Activated T-helper 2 cell treated with anti-CD3 and anti-CD28 coated beads, Interferon-gamma antibody, Interleukin-2, Interleukin-4, amounts not matched to agents 10 μg/mL and 5 μg/mL and 100 μg/mL, durations not matched to agents 14 hours and 24 hours and 36 hours (primary cell): ENCODE results near the gene HSPA8. TPM values are rescaled to one million over a fixed set of nuclear protein-coding genes. Genes with fewer than 3 reads are reported as not detected.
"Not testable (repeated sequence)": the region's sequence is repeated elsewhere in the genome, so short reads cannot be mapped to it uniquely, and the experiment has no call there.

Source experiments
- DNase-seq: peaks from one replicate; pipeline ENCODE4 v3.0.0; 2021; ENCODE audit warnings: low spot score
- H3K27ac Mint-ChIP-seq: one replicate; pipeline ENCODE4 v1.8.0; 2021; ENCODE audit warnings: mixed read lengths
- H3K27me3 Mint-ChIP-seq: one replicate; pipeline ENCODE4 v1.8.0; 2021; ENCODE audit warnings: low read depth, mixed read lengths
- H3K36me3 Mint-ChIP-seq: one replicate; pipeline ENCODE4 v1.8.0; 2021; ENCODE audit warnings: low read depth, mixed read lengths
- H3K4me1 Mint-ChIP-seq: one replicate; pipeline ENCODE4 v1.8.0; 2021; ENCODE audit warnings: low read depth, mixed read lengths
- H3K4me3 Mint-ChIP-seq: one replicate; pipeline ENCODE4 v1.8.0; 2021; ENCODE audit warnings: low read depth, mild to moderate bottlenecking, moderate library complexity, mixed read lengths
- H3K9me3 Mint-ChIP-seq: one replicate; pipeline ENCODE4 v1.8.0; 2021; ENCODE audit warnings: mixed read lengths
- intact Hi-C: fragments of 100-400 bp; cut with micrococcal nuclease; formaldehyde crosslinking; loops from one replicate; pipeline ENCODE4 v1.15.1; 2023
- total RNA-seq: library from RNA; stranded (reverse); gene quantifications from 2 replicates; pipeline ENCODE4 v1.2.3, GENCODE V29; 2022

The HSPA8 gene
- total RNA-seq, 1 donor from 2014 or later = 3,975 TPM

DNA sequence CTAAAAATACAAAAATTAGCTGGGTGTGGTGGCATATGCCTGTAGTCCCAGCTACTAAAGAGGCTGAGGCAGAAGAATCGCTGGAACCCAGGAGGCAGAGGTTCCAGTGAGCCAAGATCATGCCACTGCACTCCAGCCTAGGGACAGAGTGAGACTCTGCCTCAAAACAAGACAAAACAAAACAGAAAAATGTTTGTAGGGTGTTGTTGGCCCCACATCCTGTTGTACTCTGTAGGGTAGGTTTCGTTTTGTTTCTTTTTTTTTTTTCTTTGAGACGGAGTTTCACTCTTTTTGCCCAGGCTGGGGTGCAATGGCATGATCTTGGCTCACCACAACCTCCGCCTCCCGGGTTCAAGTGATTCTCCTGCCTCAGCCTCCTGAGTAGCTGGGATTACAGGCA, 25.7 kb upstream of the HSPA8 start:
- H3K27me3 Mint-ChIP-seq, H3K9me3 Mint-ChIP-seq: not testable (repeated sequence)

DNA sequence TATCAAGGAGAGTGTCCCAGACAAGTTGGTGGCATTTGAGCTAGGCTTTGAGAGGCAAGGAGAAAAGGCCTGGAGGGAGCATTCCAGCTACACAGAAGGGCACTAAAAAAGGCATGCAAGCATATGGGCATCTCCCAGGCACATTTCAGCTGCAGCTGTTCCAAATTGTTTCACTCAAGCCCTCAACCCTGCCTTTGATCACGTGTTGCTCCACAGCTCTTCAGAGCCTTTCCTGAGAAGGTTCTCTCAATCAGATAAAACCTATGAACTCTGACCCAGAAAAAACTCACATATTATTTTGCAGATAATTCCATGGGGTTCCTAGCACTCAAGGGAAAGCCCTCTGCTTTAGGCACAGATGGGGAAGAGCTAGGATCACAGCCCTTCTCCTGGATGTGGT, 24.4 kb upstream of the HSPA8 start:
- Mint-ChIP-seq H3K9me3 (no peaks in the 10 kb centered on the region), H3K4me3 (peak overlapping the region; percentile 35), H3K36me3 (no peaks in the 10 kb centered on the region), H3K27me3 (no peaks in the 10 kb centered on the region), H3K27ac (peak overlapping the region; percentile 74), H3K4me1 (peaks cover 42% of the 10 kb centered on the region)
- intact Hi-C loops = no loop called here
- no peak for DNase-seq

More for the DNA sequence above, 25.7 kb upstream of the HSPA8 start:
- intact Hi-C loops = loop anchor here (1.0 kb wide), 1 partner anchor 17 kb away; no protein-coding TSS in a partner anchor
- peak; percentile 50 for DNase-seq
- not testable (repeated sequence) for H3K36me3 Mint-ChIP-seq
- Mint-ChIP-seq H3K4me3 (peak overlapping the region; percentile 30), H3K4me1 (peaks cover 38% of the 10 kb centered on the region), H3K27ac (peak overlapping the region; percentile 84)

DNA sequence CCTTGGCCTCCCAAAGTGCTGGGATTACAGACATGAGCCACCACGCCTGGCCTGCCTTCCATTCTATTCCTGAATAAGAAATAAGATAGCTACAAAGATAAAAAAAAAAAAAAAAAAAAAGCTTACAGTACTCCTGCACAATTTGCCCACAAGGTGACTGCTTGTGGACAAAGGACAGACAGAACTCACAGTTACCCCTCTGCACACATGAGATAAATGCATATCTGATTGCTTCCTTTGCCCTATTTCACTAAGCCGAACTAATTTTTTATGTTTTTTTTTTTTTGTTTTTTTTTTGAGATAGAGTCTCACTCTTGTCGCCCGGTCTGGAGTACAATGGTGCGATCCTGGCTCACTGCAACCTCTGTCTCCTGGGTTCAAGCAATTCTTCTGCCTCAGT, 23.6 kb upstream of the HSPA8 start:
- no peak for DNase-seq
- H3K4me3 Mint-ChIP-seq = no peak overlapping the region
- no peaks in the 10 kb centered on the region for H3K27me3 Mint-ChIP-seq
- H3K27ac Mint-ChIP-seq = peak overlapping the region; percentile 74
- no peaks in the 10 kb centered on the region for H3K36me3 Mint-ChIP-seq
- intact Hi-C loops = no loop called here
- H3K9me3 Mint-ChIP-seq = no peaks in the 10 kb centered on the region
- peaks cover 42% of the 10 kb centered on the region for H3K4me1 Mint-ChIP-seq

DNA sequence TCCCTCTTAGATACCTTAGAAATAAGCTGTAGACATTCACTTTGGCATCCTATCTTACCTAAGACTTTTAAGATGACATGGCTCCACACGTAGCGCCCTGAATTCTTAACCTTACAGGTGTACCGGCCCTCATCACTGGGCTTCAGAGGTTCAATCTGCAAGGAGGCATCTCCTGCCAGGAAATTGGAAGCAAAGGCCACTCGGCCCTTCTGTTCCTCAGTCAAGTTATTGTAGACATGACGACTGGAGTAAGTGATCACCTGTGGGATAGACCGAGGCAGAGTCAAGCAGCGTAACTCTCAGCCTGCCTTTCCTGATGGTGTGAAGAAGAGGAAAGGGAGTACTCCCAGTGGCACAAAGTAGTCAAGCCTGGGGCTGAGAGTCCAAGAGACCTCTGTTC, 22.5 kb upstream of the HSPA8 start:
- Mint-ChIP-seq H3K36me3 (no peaks in the 10 kb centered on the region), H3K4me3 (no peak overlapping the region), H3K4me1 (peaks cover 47% of the 10 kb centered on the region), H3K27ac (no peak overlapping the region), H3K27me3 (no peaks in the 10 kb centered on the region), H3K9me3 (no peaks in the 10 kb centered on the region)
- intact Hi-C loops = no loop called here
- no peak for DNase-seq

DNA sequence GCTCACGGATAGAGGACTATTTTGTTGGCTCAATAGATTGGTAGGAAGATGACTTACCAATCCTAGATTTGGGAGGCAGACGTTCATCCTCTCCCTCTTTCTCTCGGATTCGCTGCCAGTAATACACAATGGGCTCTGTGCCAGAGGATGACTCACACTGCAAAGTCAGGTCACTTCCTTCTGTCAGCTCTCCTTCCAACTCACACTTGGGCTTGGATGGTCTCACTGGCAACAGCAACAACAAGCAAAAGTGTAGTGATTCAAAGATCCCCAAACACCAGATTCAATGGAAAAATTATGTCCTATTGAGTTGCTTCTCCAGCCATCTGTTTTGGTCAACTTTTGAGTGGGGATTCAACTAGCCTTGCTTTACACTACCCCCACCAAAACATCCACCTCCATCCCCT, 21.7 kb upstream of the HSPA8 start:
- intact Hi-C loops = loop anchor here (1.0 kb wide), 1 partner anchor 19 kb away; no protein-coding TSS in a partner anchor
- Mint-ChIP-seq H3K4me3 (peak overlapping the region; percentile 66), H3K27me3 (no peaks in the 10 kb centered on the region), H3K9me3 (no peaks in the 10 kb centered on the region), H3K36me3 (no peaks in the 10 kb centered on the region), H3K27ac (peak overlapping the region; percentile 82), H3K4me1 (peaks cover 47% of the 10 kb centered on the region)
- DNase-seq = peak; percentile 59

DNA sequence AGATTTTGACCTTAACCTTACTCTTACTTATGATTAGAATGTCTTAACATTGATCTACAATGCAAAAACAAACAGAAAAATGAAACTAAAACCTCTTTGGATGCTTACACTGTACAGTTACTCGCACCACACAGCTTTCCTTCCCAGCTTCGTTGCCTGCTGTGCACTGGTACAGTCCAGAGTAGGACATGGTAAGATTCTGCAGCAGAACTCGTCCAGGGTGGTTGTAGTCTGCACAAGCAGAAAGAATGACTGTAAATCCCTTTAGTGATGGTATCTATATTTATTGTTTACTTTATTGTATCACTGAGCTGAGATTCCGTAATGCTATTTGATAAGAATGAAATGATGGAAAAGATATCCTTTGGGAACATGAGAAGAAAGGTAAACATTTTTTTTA, 21.0 kb upstream of the HSPA8 start:
- no peak for DNase-seq
- no peaks in the 10 kb centered on the region for H3K9me3 Mint-ChIP-seq
- H3K4me3 Mint-ChIP-seq = peak overlapping the region; percentile 9
- peak overlapping the region; percentile 77 for H3K27ac Mint-ChIP-seq
- intact Hi-C loops = loop anchor here (1.0 kb wide), 1 partner anchor 19 kb away; no protein-coding TSS in a partner anchor
- H3K27me3 Mint-ChIP-seq = no peaks in the 10 kb centered on the region
- peaks cover 42% of the 10 kb centered on the region for H3K4me1 Mint-ChIP-seq
- H3K36me3 Mint-ChIP-seq = no peaks in the 10 kb centered on the region

DNA sequence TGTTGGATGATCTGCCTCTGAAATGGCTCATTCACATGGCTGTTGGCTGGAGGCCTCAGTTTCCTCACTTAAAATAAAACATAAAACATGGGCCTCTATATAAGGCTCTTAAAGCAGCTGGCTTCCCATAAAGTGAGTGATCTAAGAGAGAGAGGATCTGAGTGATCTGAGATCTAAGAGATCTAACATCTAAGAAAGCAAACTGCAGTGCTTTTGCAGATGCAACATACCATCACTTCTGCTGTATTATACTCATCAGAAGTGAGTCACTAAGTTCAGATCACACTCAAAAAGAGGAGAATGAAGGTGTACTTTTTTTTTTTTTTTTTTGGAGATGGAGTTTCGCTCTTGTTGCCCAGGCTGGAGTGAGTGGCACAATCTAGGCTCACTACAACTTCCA, 18.1 kb upstream of the HSPA8 start:
- intact Hi-C loops = no loop called here
- peak overlapping the region; percentile 43 for H3K27ac Mint-ChIP-seq

DNA sequence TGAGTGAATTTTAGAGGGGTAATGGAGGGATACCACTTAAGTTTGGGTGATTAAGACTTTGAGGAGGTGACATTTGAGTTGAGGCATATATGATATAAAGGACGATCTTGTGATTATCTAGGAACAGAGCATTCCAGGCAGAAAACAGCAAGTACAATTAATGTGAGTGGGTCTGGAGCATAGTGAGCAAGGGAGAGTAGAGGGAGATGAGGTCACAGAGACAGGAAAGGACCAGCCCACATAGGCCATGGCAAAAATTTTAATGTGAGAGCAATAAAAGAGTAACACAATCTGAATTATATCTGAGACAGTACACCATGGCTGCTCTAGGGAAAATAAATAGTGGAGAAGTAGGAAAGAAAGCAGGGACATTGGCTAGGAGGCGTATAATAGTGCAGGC, 14.5 kb upstream of the HSPA8 start:
- Mint-ChIP-seq H3K27me3 (no peaks in the 10 kb centered on the region), H3K36me3 (peaks cover 4% of the 10 kb centered on the region), H3K27ac (no peak overlapping the region), H3K9me3 (no peaks in the 10 kb centered on the region), H3K4me1 (peaks cover 30% of the 10 kb centered on the region), H3K4me3 (no peak overlapping the region)
- intact Hi-C loops = no loop called here
- no peak for DNase-seq

More for the DNA sequence above, 18.1 kb upstream of the HSPA8 start:
- peaks cover 32% of the 10 kb centered on the region for H3K4me1 Mint-ChIP-seq
- peaks cover 4% of the 10 kb centered on the region for H3K36me3 Mint-ChIP-seq
- no peaks in the 10 kb centered on the region for H3K27me3 Mint-ChIP-seq
- no peaks in the 10 kb centered on the region for H3K9me3 Mint-ChIP-seq
- H3K4me3 Mint-ChIP-seq = no peak overlapping the region
- no peak for DNase-seq

DNA sequence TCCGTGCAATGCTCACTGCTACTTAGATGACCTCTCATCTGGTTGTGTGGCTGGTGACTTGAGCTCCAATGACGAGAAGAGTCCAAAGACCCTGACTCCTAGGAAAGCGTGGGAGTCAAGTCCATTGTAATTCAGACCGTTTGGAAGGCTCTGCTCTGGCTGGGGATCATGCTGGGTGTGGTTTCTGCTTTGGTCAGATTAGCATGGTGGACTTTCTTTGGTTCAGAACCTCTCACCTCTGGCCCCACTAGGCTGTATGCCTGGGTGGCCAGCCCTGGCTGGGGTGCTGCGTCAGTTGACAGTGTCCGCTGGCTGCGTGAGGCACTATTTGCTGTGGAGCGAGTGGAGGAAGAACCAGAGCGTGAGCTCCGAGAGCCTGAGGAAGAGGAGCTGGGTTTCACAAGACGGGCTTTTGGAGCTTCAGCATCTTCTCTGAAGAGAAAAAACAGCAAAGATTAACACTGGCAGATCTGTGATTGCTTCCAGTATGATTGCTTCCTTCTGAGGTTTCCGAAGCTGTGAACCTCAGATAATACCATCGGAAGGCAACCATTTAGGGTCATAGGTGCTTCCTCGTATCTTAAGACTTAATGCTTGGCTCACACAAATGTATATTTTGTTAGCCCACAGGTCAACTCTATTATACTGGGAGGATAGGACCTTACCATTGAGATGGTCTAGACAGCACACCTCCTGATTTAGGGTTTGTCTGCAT, 11.6 kb upstream of the HSPA8 start:
- Mint-ChIP-seq H3K27me3 (no peaks in the 10 kb centered on the region), H3K36me3 (peaks cover 4% of the 10 kb centered on the region), H3K4me3 (no peak overlapping the region), H3K4me1 (peaks cover 50% of the 10 kb centered on the region), H3K9me3 (no peaks in the 10 kb centered on the region), H3K27ac (peak overlapping the region; percentile 13)
- no peak for DNase-seq
- intact Hi-C loops = no loop called here

DNA sequence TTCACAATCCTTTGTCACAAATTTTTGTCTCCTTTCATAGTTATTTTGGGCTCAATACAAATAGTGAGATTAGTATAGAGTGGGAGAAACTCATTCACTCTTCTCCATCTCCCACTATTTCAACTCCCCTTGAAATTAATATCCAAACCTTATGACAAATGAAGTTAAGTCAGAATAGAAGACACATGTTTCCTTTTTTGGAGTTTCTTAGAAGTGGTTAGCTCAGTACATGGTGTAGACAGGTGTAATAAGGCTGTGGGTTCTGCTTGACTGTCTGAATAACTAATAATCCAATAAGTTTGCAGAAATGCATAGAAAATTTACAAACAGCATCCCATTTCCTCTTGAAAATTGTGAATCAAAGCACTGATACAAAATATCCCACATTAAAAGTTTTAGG, 10.8 kb upstream of the HSPA8 start:
- Mint-ChIP-seq H3K4me1 (peaks cover 53% of the 10 kb centered on the region), H3K27ac (peak overlapping the region; percentile 9), H3K27me3 (no peaks in the 10 kb centered on the region), H3K36me3 (peaks cover 4% of the 10 kb centered on the region), H3K4me3 (peak overlapping the region; percentile 1), H3K9me3 (no peaks in the 10 kb centered on the region)
- DNase-seq = no peak
- intact Hi-C loops = no loop called here

DNA sequence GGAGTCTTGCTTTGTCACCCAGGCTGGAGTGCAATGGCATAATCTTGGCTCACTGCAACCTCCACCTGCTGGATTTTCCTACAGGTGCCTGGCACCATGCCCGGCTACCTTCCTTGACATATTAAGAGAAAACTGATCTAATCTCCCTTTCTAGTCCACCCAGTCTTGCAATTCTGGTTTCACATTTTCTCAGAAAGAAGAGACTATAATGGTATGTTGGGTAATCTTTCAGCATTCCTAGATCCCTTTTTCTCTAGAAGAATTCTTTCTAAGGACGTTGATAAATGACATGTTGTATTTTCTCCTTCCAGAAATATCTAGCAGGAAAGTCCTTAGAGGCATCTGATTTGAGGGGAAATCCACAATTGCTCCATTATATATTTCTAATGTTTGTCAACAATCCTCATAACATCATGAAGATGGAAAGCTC, 10.4 kb upstream of the HSPA8 start:
- H3K9me3 Mint-ChIP-seq = no peaks in the 10 kb centered on the region
- intact Hi-C loops = no loop called here
- H3K27me3 Mint-ChIP-seq = no peaks in the 10 kb centered on the region
- peaks cover 4% of the 10 kb centered on the region for H3K36me3 Mint-ChIP-seq
- H3K27ac Mint-ChIP-seq = no peak overlapping the region
- DNase-seq = no peak
- no peak overlapping the region for H3K4me3 Mint-ChIP-seq
- H3K4me1 Mint-ChIP-seq = peaks cover 53% of the 10 kb centered on the region

DNA sequence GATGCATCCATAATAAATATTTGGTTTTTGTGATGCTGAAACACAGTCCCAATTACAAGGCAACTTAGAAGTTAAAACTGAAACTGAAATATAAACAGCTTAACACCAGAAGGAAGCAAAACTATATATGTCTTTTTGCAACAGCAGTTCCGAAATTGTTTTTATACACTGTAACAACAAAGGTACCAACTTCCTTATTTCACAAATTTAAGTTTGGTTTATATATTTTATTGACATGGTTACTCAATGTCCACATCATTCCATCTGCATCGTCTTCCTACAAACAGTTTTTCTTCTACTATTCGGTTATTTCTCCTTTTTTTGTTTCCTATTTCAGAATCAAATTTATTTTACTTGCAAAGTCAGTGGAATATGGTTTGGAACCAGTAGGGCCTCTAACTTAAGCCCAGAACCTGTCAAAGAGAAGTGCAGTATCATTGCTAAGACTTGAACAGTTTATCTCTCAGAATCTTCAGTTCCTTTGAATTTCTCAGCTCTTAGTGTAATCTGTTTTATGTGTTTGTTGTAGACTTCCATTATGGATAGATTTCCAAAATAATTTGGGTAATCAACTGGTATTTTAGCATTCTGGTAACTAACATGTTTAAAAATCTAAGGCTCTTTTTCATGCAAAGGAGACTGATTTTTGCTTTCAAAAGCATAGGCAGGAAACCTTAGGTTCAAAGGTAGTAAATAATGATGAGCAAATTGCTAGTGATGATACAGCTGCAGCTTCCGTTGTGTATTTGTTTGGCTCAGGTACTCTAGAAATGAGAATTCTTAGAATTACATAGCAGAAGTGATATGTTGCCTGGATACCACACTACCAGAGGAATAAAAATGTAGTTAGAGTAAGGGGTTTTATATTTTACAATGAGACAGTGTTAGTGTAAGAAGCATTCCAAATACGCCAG, 8.2 kb upstream of the HSPA8 start:
- DNase-seq = no peak
- Mint-ChIP-seq H3K27ac (peak overlapping the region; percentile 99), H3K4me1 (peaks cover 56% of the 10 kb centered on the region)

DNA sequence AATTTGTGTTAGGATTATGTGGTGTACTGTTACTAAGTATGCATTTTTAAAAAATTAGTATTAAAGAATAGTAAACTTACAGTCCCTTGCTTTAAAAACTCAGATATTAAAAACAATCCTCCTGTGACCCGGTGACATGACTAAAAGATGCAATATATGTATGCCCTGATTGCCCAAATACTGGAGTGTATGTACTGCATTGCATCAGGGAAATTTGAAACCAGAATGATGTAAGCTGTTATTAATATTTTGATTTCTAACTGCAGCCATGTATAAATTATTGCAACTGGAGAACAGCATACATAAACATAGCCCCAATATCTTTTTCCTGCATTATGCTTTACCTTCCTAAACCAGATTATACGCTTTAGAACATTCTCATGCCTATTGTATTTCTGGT, 3.7 kb upstream of the HSPA8 start:
- DNase-seq = no peak
- H3K9me3 Mint-ChIP-seq = no peaks in the 10 kb centered on the region
- peak overlapping the region; percentile 75 for H3K27ac Mint-ChIP-seq
- peak overlapping the region; percentile 49 for H3K4me3 Mint-ChIP-seq
- intact Hi-C loops = loop anchor here (10.0 kb wide), 3 partner anchors 319 to 1771 kb away; partner anchors contain the start of gene SC5D
- H3K4me1 Mint-ChIP-seq = peaks cover 45% of the 10 kb centered on the region
- no peaks in the 10 kb centered on the region for H3K27me3 Mint-ChIP-seq
- peaks cover 29% of the 10 kb centered on the region for H3K36me3 Mint-ChIP-seq

More for the DNA sequence above, 8.2 kb upstream of the HSPA8 start:
- intact Hi-C loops = loop anchor here (1.0 to 10.0 kb wide), 5 partner anchors 8 to 1775 kb away; partner anchors contain the start of genes HSPA8 and SC5D
- H3K9me3 Mint-ChIP-seq = no peaks in the 10 kb centered on the region
- H3K36me3 Mint-ChIP-seq = peaks cover 8% of the 10 kb centered on the region
- peak overlapping the region; percentile 86 for H3K4me3 Mint-ChIP-seq
- no peaks in the 10 kb centered on the region for H3K27me3 Mint-ChIP-seq
